NCI-H460 (cell line): ENCODE results near the gene METAP1D. TPM values are rescaled to one million over a fixed set of nuclear protein-coding genes. Genes with fewer than 3 reads are reported as not detected.
"Not testable (repeated sequence)": the region's sequence is repeated elsewhere in the genome, so short reads cannot be mapped to it uniquely, and the experiment has no call there.

Source experiments
- DNase-seq: peaks from one replicate; pipeline ENCODE4 v3.0.0-alpha.2; 2016; ENCODE audit warnings: low read depth; ENCODE audit errors: extremely low read depth
- total RNA-seq: library from RNA; depleted of rRNA; stranded (reverse); fragments of >200 nt; shearing (Covaris generic); gene quantifications from 2 replicates; pipeline ENCODE4 v1.2.3, GENCODE V29; 2014

The METAP1D gene
- total RNA-seq, 1 experiment from 2014 or later: 18.0 TPM

DNA sequence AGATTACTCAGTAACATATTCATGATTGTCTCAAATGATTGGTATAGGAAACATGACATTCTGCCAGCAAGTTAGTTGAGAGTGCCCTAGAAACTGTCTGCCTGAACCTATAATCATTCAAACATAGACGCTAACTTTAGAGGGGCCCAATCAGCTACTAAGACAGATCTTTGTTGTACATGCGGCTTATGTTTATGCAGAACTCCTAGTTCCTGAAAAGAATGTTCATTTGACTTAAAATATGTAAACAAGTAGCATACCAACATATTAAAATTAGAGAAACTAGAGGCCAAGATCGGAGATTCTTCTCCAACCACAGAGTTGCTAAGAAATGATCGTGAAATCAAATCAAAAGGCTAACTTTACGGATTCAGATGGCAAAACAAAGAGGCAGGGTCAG lies 4.2 kb upstream of the METAP1D start:
- DNase-seq: no peak

DNA sequence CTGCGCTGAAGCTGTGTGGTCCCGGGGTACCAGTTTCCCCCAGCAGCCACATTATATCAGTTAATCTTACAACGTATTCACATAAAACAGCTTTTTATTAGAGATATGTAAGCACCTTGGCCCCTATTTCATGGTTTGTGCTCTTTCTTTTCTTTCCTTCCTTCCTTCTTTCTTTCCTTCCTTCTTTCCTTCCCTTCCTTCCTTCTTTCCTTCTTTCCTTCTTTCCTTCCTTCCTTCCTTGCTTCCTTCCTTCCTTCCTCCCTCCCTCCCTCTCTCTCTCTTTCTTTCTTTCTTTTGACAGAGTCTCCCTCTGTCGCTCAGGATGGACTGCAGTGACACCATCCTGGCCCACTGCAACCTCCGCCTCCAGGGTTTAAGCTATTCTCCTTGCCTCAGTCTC lies 3.7 kb upstream of the METAP1D start:
- no peak for DNase-seq

DNA sequence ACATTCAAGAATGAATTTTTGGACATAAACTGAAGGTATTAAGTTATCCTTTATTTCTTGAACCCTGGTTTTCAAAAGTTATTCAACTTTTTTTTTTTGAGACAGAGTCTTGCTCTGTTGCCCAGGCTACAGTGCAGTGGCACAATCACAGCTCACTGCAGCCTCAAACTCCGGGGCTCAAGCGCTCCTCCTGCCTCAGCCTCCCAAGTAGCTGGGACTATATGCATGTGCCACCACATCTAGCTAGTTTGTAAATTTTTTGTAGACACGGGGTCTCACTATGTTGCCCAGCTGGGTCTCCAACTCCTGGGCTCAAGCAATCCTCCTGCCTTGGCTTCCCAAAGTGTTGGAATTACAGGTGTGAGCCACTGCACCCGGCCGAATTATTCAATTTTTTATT lies 2.7 kb upstream of the METAP1D start:
- DNase-seq: not testable (repeated sequence)

DNA sequence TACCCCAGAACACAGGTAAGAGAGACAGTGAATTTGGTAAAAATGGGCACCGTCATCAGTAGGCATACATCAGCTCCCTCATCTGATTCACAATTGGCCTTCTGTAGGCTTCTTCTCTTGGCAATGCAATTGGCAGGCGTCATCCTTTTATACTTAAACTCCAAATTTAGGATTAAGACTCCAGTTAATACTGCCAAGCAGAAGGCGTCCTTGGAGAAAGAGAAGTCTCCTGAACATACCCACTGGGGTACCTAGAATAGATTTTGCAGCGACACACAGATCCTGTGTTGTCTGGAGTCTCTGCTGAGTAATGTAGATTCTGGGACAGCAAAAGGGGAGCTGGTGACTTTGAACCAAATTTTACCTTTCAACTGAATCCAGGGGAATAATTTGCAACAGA lies 592 bp upstream of the METAP1D start:
- DNase-seq: no peak

DNA sequence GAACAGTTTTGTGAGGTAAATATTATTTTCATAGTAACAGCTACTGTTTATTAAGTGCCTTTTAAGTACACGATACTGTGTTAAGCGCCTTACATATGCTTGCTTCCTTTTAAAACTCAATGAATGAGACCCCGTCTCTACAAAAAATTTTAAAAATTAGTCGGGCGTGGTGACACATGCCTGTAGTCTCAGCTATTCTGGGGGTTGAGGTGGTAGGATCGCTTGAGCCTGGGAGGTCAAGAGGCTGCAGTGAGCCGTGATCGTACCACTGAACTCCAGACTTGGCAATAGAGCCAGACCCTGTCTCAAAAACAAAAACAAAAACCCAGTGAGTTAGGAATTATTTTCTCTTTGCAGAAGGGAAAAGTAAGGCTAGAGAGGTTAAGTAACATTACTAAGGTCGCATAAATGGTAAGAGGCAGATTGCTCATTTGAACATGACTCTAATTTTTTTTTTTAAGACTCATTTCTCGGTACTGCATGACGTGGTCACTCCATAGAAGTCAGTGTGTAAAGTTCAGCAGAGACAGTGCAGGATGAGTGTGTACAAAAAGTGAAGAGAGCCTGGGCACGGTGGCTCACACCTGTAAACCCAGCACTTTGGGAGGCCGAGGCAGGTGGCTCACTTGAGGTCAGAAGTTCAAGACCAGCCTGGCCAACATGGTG lies 1.1 kb downstream of the METAP1D start:
- no peak for DNase-seq

DNA sequence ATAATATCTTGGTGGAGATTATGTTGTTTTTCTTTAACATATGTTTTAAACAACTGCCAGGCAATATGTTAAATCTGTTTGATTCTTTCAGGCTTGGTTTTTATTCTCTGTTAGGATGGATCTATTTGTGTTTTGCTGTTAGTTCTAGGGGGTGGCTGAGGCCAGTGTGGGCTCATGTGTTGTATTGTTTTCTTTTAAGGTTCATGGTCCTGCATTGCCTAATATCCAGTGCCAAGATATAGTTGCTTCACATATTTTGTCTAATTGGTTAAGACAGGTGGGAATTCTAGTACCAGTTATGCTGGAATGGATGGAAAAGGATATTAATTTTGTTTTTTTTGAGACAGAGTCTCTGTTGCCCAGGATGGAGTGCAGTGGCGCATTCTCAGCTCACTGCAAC lies 7.6 kb downstream of the METAP1D start:
- no peak for DNase-seq

DNA sequence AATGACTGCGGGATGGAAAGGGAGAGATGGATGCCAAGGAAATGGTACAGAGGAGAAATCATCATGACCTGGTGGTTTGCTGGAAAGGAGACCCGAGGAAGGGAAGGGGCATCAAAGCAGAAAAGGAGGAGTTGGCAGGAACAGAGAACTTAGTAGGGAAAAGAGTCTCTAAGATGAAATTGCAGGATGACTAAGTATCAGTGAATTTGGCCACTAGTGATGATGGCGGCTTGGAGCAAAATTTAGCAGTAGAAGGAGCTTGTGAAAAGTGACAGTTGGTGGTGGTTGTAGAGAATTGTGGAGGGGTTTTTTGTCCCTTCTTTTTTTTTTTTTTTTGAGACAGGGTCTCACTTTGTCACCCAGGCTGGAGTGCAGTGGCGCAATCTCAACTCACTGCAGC lies 10.1 kb downstream of the METAP1D start:
- no peak for DNase-seq

DNA sequence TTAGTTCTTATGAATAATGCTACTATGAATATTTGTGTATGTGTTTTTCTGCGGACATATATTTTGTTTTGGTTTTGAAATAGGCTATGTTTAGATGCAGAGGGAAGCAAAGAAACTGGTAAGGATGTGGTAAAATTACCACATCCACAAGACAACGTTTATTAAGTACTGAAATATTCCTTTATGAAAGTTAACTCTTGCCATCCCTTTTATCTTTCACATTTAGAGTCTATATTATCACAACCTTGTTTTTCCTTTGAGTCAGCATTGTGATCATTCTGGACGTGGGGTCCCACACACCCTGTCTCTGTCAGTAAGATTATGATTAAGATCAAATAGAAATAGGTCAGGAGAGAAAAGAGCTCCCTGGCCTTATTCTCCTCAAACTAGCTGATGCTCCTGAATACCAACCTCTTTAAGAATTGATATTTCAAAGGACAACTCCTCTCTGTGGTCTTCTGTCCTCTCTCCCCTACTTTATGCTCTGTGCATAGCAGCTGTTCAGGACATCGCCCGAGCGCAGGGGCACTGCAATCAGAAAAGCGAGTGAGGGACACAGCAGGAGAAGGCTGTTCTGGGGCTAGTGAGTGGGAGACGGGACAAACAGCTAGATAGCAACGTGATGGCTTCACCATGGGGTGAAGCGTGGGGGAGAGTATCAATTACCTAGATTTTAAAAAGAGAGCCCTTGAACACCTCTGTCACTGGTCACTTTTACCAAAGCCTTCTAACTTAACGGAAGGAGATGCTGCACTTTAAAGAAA lies 12.2 kb downstream of the METAP1D start:
- DNase-seq: no peak

DNA sequence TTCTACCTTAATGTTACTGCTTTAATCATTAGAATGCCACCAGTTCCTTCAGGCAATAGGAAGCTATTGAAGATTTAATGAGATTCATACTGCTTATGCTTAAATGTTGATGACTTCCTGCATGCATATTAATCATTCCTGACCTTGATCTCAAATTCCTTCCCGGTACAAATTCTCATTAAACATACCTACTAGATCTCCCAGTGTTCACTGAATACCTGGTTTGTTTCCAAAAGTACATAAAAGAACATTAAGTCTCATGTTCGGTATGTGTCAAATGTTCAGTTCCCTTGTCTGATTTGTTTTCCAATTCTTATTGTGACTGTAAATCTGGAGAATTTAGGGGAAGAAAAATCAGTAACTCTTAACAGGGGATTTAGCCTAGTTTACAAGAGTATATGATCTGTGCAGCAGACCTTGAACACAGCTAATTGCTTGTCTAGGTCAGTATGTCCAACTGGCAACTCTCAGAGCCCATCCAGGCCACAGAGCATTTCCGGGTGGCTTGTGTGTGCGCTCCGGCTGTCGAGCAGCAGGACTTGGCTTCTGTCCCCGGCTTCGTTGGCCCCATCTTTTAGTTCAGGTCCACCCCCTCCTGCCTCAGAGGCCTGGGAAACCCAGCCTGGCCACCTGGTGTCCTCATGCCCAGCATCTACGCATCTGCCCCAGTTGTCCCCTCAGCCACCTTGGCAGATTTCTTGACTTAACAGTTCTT lies 13.1 kb downstream of the METAP1D start:
- no peak for DNase-seq

DNA sequence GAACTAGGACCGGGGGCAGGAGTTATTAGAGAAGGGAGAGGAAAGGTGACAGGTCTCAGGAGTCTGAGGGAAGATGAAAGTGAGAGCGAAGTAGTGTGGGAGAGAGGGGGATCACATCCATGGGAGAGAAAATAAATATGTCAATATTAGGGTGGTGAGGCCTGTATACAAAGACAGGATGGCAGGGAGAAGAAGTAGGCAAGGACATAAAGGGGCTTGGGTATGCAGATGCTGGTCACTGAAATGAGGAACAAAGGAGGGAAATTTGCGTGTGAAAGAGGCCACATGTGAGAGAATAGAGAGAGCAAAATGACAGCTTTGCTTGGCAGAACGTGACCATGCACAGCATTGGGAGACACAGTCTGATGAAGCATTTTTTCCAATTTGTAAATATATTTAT lies 13.6 kb downstream of the METAP1D start:
- DNase-seq: no peak

DNA sequence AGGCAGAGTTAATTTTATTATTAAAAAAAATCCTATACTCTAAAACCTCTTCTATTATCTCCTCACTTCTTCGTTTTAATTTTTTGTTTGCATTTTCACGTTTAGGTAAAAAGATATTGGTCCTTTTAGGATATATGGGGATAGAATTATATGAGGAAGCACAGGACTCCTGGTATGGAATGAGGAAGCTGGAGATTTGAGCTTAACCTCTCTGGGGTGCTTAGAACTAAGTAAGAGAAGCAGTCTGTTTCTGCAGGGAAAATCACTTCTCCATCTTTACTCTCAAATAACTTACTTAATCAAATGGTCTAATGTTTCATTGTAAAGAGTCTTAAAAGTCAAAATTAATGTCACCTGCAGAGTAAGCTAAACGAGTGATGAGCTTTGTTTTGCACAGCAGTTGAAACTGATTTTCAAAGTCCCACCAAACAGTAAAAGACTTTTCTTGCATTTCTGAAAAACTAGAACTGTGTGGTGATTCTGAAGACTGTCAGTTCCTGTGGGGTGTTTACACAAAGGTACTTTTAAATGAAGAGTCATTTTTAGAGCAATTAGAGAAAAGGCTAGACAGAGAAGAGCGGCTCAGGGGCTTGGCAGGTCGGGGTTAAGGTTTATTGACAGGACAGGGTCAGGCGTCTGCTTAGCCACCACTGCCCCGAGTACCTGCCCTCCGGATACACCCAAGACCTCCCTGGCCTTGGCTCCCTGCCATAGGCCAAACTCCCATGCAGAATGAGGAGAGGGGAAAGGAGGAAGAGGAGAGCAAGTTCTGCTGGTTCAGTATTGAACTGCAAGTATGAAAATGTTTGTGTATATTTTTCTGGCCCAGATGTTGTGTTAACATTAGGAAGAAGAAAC lies 21.6 kb downstream of the METAP1D start:
- DNase-seq: no peak

DNA sequence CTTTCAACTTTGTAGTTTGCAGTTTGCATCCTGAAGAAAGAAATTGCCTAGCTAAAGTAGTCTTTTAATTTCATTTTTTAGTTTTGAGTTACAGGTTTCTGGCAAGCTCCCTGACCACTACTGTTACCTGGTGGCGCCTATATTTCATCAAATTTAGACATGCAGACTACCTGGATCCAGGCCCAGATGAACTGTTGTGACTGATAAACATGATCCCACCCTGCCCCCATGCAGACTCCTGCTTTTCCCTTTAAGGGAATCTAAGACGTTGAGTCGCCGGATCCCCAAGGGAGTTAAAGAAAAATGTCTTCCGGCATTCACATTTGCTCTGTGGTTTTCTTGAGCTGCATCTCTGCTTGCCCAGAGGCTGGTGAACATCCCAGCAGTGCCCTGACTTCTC lies 22.2 kb downstream of the METAP1D start:
- peak; percentile 26 for DNase-seq

DNA sequence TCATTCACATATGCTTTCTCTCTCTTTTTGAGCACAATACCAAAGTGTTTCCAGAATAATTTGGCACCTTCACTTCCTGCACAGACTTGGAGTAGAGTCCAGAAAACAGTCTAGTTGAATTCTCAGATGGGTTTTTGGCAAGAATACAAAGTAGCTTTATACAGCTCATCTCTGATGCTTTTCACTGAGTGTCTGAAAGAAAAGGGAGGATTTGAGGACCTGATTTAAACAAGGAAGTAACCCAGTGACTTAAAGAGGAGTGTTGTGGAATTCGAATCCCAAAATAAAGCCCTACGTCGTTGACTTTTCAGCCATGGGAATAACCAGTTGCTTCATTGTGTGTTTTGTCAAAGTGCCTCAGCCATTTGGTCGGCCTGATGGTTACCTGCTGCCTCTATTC lies 31.8 kb downstream of the METAP1D start:
- no peak for DNase-seq

DNA sequence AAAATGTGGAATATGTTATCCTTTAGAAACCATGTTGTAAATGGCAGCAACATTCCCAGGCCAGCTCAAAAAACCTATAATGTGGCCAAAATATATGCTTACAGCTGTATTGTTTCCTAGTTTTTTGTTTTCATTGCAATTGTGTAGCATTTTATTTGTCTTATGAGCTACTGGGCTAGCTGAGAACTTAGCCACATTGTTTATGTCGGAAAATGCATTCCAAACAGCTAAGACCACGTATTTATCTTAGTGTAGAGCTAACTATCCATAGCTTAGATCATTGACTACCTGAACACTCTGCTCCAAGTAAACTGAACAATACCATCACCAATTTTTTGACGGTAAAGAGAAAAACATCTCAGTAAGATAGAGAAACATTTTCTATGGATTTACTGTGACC lies 38.4 kb downstream of the METAP1D start:
- DNase-seq: no peak

DNA sequence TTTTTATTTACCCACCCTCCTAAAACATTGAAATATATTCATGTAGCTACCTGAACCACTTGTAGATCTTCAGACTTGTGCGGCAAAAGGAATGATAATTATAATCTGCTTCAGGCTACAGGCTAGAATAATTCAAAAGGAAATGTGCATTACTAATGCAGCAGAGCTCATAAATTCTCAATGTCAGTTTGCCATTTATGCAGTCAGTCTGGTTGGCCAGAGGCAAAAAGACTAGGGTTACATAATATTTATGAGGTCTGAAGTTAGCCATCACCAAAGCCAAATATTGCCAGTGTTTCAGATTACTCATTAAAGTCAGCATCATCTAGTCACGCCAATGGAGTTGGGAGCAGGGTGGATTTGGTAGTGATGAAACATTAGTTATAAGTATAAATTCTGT lies 38.9 kb downstream of the METAP1D start:
- DNase-seq: no peak

DNA sequence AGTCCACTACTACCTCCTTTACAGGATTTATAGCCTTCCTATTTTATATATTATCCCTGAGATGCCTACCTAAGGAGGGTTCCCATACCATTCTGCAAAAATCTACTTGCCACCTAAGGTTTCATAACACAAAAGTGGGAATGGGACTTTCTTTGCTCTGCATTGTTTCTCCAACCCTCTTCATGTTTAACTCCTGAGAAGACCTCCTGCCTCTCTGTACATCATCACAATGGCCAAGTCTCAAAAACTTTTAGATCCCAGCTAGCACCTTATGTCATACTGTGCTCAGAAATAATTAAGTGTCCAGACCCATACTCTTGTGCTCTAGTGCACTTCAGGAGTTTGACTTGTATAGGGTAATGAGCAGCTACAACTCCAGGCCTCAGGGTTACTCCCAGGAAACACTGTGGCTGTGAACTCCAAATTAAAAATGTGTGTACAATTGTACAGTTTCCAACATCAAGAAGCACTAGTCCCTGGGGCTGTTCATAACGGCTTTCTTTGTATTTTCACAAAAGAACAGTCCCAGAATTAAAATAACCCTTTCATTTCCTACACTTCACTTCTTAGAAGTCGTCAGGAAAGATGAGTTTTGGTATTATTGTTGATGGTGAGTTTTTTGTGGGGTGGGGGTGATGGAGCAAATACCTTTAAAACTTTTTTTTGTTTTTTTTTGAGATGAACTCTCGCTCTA lies 39.4 kb downstream of the METAP1D start:
- no peak for DNase-seq

DNA sequence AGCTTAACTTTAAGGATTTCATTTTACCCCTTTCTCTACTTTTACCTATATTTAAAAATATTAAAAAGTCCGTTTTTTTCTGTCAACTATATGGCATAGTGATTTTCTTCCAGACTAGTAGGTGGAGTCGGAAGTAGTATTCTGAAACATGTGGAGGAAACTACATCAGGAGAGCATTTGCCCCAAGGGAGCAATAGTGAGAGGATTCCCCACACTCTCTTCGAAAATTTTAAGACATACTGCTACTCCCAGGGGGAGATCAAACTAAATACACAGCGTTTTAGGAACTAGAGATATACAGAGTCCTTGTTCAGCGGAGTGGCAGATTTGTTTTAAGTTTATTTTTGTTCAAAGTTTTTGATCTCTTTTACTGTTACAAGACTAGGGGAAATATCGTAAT lies 40.6 kb downstream of the METAP1D start:
- no peak for DNase-seq

DNA sequence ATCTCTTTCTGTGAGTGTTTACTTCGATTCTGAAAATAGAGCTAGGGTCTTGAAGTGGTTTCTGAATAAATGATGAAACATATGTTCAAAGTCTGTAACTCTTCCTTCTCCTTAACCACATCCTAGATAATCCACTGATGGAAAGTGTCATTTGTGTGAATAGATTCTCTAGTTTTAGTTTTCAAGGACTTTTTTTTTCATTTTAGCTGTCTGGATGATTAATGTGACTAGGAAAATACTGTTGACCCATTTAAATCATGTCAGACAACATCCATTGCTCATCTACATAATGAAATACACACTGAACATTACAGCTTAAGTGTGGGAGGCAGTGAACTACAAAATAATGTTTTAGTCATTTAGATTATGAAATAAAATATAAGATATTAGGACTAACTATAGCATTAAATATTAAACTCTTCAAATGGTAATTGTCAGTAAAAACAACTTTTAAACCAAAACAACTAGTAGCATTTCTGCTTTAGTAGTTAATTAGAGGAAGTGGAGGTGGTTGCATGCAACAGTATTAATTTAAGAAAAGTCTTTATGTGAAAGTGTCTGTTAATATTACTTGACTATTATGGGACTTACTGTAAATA lies 46.4 kb downstream of the METAP1D start:
- DNase-seq: no peak

DNA sequence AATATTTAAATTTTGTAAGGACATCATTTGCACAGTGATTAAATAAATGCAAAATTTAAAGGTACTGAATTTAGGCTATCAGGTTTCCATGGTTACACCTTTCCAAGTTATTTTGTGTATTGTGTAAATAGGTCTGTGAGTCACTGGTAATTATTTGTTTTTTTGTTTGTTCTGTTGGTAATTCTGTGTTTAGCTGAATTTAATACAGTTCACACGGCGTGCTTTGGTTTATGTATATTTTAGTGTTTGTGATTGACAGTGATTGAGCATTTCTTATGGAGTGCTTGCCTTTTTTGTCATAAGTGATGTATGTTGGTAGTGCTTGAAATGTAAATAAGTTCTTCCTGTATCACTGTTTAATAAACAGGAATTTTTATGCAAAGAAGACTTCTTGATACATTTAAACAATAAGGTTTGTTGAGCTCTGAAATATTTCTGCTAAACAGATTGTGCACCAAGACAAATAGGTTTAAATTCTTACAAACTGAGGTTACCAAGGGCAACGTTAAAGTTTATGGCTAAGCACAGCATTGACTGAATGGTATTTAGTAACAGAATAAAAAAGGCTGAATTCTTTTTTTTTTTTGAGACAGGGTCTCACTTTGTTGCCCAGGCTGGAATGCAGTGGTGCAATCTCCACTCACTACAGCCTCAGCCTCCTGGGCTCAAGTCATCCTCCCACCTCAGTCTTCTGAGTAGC lies 47.3 kb downstream of the METAP1D start:
- no peak for DNase-seq
